SHP77 treated with DMSO at 0.1 percent for 48 hours (cell line): ENCODE results near the gene SOCS4.

Source experiments
- DNase-seq: peaks from one replicate; lab custom pipeline; 2025; lab: John Stamatoyannopoulos, UW

Gene SOCS4

DNA sequence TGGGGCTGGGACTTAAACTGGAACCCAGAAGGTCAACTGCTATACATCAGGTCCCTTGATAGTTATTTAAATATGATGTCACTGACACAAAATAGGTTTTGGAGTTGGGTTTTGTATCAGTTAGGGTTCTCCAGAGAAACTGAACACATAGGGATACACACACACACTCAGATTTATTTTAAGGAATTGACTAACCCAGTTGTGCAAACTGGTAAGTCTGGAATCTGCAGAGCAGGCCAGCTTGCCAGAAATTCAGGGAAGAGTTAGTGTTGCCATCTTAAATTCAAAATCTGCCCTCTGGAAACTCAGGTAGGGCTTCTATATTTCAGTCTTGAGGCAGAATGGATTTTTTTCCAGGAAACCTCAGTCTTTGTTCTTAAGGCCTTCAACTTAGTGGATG lies 61.3 kb downstream of the SOCS4 start:
- DNase-seq = no peak

DNA sequence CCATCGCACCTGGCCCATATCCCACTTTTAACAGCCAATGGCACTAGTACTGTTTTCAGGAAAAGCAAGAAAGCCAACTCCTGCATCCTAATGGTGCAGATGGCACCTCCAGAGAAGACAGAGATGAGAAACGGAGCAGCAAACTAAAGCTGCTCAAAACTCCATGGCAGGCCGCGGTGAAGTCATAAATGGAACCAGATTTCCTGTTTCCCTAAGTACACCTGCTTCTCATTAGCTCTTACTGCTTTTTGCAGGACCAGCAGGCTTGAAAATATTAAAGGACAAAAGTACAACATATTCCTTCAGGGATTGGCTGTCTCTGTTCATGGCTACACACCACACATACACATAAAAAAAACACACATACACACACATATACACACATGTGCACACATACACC lies 65.3 kb downstream of the SOCS4 start:
- DNase-seq = no peak

DNA sequence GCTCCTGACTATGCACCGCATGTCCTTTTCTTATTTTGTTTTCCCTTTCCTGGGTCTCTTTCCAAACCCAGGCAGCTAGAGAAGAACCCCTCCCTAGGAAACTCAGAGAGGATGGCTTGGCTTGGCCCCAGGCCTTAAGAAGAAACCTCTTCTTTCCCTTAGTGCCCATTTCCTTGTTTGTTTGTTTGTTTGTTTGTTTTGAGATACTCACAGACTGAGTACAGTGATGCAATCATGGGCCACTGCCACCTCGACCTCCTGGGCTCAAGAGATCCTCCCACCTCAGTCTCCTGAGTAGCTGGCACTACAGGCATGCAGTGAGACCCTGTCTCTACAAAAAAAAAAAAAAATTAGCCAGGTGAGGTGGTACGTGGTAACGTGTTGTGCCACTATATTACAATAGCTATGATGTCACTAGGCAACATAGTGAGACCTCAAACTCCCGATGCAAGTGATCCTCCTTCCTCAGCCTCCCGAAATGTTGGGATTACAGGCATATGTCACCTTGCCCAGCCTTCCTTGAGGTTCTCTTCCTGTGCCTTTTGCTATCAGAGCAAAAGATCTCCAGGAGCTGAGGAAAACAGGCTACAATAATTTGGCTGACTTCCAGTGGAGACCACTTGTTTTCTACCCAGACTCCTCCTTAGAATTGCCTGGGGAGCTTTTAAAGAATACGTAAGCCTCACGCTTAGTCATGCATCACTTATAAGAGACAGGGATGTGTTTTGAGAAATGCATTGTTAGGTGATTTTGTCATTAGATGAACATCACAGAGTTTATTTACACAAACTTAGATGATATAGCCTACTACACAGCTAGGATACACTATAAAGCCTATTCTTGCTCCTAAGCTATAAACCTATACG lies 67.5 kb downstream of the SOCS4 start:
- no peak for DNase-seq

DNA sequence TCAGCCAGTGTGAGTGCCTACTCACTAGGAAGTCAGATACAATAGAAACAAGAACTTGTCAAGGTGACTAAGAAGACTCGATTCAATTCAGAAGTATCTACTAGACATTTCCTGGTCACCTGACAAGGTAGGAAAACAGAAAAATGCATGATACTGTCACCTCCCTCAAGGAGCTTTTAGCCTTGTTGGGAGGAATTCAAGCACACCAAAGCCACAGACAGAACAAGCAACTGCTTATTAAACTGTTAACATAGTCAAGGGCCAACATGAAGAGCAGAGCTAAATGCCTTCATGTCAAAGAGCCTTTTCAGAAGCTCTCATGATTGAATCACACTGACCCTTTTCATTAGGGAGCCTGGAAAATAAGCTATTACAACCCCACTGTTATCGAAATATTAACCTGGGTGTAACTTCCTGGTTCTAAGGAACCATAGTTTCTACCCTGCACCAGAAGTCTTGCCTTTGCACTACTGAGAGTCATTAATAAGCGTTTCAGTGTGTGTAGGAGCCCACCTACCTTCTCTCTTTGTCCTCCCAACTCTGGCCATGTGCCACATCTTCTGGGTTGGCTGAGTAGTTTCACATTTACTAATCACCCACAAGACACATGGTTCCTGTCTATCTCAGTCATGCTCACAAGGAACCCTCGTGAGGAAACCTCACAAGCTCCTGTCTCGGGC lies 71.0 kb downstream of the SOCS4 start:
- DNase-seq = no peak

DNA sequence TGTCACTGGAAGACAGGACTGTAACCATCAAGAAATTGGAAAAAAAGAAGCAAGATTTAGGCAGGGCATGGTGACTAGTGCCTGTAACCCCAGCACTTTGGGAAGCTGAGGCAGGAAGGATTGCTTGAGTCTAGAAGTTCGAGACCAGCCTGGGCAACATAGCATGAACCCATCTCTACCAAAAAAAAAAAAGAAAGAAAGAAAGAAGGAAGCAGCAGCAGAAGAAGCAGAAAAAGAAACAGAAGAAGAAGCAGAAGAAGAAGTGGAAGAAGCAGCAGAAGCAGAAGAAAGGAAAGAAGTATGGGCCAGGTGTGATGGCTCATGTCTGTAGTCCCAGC lies 71.5 kb downstream of the SOCS4 start:
- no peak for DNase-seq
